ENCODE measurements around the gene CFAP90. TPM values are rescaled to one million over a fixed set of nuclear protein-coding genes. Genes with fewer than 3 reads are reported as not detected.

CFAP90 gene
- total RNA-seq, 1 donor from 2014 or later = not detected

DNA sequence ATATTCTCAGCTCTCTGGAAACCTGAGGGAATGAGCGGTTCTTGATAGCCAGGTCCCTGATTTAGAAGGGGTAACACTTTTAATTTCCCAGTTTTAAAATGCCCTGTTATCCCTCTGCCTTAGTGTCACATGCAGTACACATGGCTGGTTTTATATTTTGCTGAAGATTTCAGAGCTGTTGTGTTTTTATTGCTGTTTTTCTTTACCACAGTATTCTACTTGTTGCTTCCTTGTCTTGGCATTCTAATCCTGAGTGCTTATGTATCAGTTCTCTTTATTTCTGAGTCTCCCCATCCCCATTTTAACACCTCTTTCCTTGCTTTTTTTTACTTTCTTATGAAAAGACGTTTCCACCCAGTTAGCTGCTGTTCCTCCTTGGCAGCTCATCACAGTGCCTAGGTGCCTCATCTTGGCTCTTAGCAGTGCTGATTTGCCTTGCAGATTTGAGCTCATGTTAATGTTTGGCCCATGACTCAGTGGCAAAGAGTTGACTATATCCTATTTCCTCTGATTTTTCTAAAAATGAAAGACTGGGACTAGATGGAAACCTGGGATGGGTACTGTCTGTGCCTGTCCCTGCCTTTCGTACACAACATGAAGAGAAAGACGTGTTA, 21.7 kb upstream of the CFAP90 start:
- no peak for DNase-seq (ENCODE audit: low read depth)
- no peaks in the 10 kb centered on the region for H3K27me3 ChIP-seq (ENCODE audit: control insufficient read depth, insufficient read depth, low read length)
- H3K4me3 ChIP-seq (ENCODE audit: low read depth, low read length) = no peak overlapping the region
- TF ChIP-seq, protein P1, sequence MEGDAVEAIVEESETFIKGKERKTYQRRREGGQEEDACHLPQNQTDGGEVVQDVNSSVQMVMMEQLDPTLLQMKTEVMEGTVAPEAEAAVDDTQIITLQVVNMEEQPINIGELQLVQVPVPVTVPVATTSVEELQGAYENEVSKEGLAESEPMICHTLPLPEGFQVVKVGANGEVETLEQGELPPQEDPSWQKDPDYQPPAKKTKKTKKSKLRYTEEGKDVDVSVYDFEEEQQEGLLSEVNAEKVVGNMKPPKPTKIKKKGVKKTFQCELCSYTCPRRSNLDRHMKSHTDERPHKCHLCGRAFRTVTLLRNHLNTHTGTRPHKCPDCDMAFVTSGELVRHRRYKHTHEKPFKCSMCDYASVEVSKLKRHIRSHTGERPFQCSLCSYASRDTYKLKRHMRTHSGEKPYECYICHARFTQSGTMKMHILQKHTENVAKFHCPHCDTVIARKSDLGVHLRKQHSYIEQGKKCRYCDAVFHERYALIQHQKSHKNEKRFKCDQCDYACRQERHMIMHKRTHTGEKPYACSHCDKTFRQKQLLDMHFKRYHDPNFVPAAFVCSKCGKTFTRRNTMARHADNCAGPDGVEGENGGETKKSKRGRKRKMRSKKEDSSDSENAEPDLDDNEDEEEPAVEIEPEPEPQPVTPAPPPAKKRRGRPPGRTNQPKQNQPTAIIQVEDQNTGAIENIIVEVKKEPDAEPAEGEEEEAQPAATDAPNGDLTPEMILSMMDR (IDR thresholded peaks at IDR 0.05; ENCODE audit: insufficient read depth, low read length, poor library complexity, severe bottlenecking) = no peak
- H3K36me3 ChIP-seq (ENCODE audit: control insufficient read depth, insufficient read depth, low read length) = no peaks in the 10 kb centered on the region

GRCh38 chr5:7871653-7872052, 20.7 kb upstream of the CFAP90 start:
- Histone ChIP-seq H3K4me3 (ENCODE audit: low read depth, low read length) (no peak overlapping the region), H3K36me3 (ENCODE audit: control insufficient read depth, insufficient read depth, low read length) (no peaks in the 10 kb centered on the region), H3K27me3 (ENCODE audit: control insufficient read depth, insufficient read depth, low read length) (no peaks in the 10 kb centered on the region)
- TF ChIP-seq, protein P1 (IDR thresholded peaks at IDR 0.05; ENCODE audit: insufficient read depth, low read length, poor library complexity, severe bottlenecking) = no peak
- no peak for DNase-seq (ENCODE audit: low read depth)

DNA sequence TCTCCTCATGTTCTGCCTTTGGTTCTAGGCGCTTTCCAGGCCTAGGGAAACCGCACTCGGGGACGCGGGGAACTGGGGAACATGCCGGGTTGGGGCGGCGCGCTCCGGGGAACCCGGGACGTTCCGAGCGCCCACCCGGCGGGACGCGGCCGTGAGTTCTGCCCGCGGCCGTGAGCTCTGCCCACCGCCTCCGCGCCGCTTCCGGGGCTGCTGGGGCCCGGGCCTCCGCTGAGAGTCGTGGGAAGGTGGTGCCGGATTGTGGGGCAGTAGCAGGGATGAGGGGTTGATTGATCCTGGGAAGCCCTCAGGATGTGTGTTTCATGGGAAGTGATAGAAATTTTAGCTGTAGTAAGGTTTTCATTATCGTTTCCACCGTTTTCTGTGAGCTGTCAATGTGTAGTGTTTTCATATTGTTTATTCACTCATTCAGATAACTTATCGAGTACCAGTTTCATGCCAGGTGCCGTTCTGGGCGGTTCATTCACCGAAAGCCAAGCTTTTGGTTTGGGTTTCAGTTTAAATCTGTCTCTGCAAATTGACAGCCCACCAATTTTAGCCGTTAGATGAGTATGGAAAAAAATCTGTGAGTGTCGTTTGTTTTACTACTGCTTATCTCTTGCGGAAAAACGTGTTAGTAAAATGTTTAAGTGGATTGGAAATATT, 18.7 kb upstream of the CFAP90 start:
- TF ChIP-seq, protein P1 (IDR thresholded peaks at IDR 0.05; ENCODE audit: insufficient read depth, low read length, poor library complexity, severe bottlenecking) = no peak
- peak overlapping the region; percentile 86 for H3K4me3 ChIP-seq (ENCODE audit: low read depth, low read length)
- no peak for DNase-seq (ENCODE audit: low read depth)
- H3K27me3 ChIP-seq (ENCODE audit: control insufficient read depth, insufficient read depth, low read length) = no peaks in the 10 kb centered on the region
- no peaks in the 10 kb centered on the region for H3K36me3 ChIP-seq (ENCODE audit: control insufficient read depth, insufficient read depth, low read length)

DNA sequence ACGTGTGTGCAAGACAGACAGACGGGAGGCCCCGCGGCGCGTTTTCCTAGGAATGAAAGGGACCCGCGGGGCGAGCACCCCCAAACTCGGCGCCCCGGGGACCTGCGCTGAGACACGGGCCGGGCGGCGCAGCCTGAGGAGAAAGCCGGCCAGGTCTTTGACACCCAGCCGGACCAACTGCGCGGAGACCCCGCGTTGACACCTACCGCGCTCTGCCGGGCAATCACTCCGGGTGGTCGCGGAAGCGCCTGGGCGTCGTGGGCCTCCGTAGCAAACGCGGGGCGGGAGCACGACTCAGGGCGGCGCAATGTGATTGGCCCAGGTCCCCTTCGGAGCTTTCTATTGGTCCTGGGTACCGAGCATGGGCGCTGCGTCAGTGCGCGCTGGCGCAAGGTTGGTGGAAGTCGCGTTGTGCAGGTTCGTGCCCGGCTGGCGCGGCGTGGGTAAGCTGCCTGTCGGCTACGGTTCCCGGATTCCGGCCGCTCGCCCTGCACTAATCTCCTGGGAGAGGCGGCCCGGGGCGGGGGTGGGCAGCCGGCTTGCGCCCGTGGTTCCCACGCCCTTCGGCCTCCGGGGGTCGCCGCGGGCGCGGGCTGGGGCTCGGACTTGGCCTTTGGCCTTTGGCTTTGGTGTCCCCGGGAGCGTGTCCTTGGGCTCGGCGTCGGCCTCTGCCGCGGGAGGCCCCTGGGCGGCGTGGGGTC, 18.0 kb upstream of the CFAP90 start, which contains the start of the genes FASTKD3 and MTRR:
FASTKD3 (minus strand) TSS at position 259 of the 701 bp plus-strand sequence. CDS start 948 bp downstream, outside the sequence.
MTRR (plus strand) TSS at position 376 of the 701 bp plus-strand sequence. CDS start 1,647 bp downstream, outside the sequence.
- TF ChIP-seq, protein P1 (IDR thresholded peaks at IDR 0.05; ENCODE audit: insufficient read depth, low read length, poor library complexity, severe bottlenecking) = no peak
- Histone ChIP-seq H3K4me3 (ENCODE audit: low read depth, low read length) (peak within 1 kb of the TSS; percentile 86), H3K27me3 (ENCODE audit: control insufficient read depth, insufficient read depth, low read length) (no peaks in the 10 kb centered on the region), H3K36me3 (ENCODE audit: control insufficient read depth, insufficient read depth, low read length) (no peaks in the 10 kb centered on the region)
- peak; percentile 71 for DNase-seq (ENCODE audit: low read depth)

GRCh38 chr5:7868427-7868772, 17.5 kb upstream of the CFAP90 start:
- H3K27me3 ChIP-seq (ENCODE audit: control insufficient read depth, insufficient read depth, low read length) = no peaks in the 10 kb centered on the region
- H3K4me3 ChIP-seq (ENCODE audit: low read depth, low read length) = peak overlapping the region; percentile 86
- no peak for DNase-seq (ENCODE audit: low read depth)
- H3K36me3 ChIP-seq (ENCODE audit: control insufficient read depth, insufficient read depth, low read length) = no peaks in the 10 kb centered on the region
- TF ChIP-seq, protein P1 (IDR thresholded peaks at IDR 0.05; ENCODE audit: insufficient read depth, low read length, poor library complexity, severe bottlenecking) = no peak
